ENCODE measurements around the gene ELFN1.

Gene ELFN1

GRCh38 chr7:1676550-1677078, 6.5 kb downstream of the ELFN1 start:
- Histone ChIP-seq H4K20me1 (ENCODE audit: low read depth, low read length) (no peaks in the 10 kb centered on the region), H3K36me3 (ENCODE audit: low read length) (no peaks in the 10 kb centered on the region), H3K4me2 (ENCODE audit: low read depth, low read length, poor library complexity, severe bottlenecking) (no peak overlapping the region), H3K27me3 (ENCODE audit: low read length) (no peaks in the 10 kb centered on the region), H3K9me2 (replicated peaks; ENCODE audit: insufficient read depth, low read length) (no peaks in the 10 kb centered on the region), H3K9me3 (ENCODE audit: insufficient read depth, low read length) (no peaks in the 10 kb centered on the region), H3K79me2 (ENCODE audit: insufficient read depth, low read length) (no peaks in the 10 kb centered on the region), H2AFZ (ENCODE audit: low read depth, low read length, severe bottlenecking) (no peak overlapping the region), H3F3A (ENCODE audit: insufficient read depth) (no peaks in the 10 kb centered on the region), H3K27ac (ENCODE audit: low read depth, low read length) (no peak overlapping the region), H3K4me3 (ENCODE audit: insufficient read depth, low read length, poor library complexity, severe bottlenecking) (no peak overlapping the region), H3K9ac (ENCODE audit: low read length) (no peak overlapping the region)
- TF ChIP-seq CTCF (IDR thresholded peaks at IDR 0.05; ENCODE audit: insufficient read depth, low read length, poor library complexity, severe bottlenecking) (no peak), EZH2phosphoT487 (conservative IDR thresholded peaks at IDR 0.05; ENCODE audit: low read length) (no peak)

- Histone ChIP-seq H3K36me3 (ENCODE audit: low read length) (no peaks in the 10 kb centered on the region), H4K20me1 (ENCODE audit: low read depth, low read length) (no peaks in the 10 kb centered on the region), H3K4me3 (ENCODE audit: insufficient read depth, low read length, poor library complexity, severe bottlenecking) (no peak overlapping the region), H3K79me2 (ENCODE audit: insufficient read depth, low read length) (no peaks in the 10 kb centered on the region), H3K4me2 (ENCODE audit: low read depth, low read length, poor library complexity, severe bottlenecking) (no peak overlapping the region), H3K27ac (ENCODE audit: low read depth, low read length) (no peak overlapping the region), H3K9me2 (replicated peaks; ENCODE audit: insufficient read depth, low read length) (no peaks in the 10 kb centered on the region), H3F3A (ENCODE audit: insufficient read depth) (no peaks in the 10 kb centered on the region), H2AFZ (ENCODE audit: low read depth, low read length, severe bottlenecking) (no peak overlapping the region), H3K9ac (ENCODE audit: low read length) (no peak overlapping the region), H3K27me3 (ENCODE audit: low read length) (no peaks in the 10 kb centered on the region), H3K9me3 (ENCODE audit: insufficient read depth, low read length) (peaks cover under 1% of the 10 kb centered on the region; the same call in 1 of the 2 replicates)
- TF ChIP-seq CTCF (IDR thresholded peaks at IDR 0.05; ENCODE audit: insufficient read depth, low read length, poor library complexity, severe bottlenecking) (no peak), EZH2phosphoT487 (conservative IDR thresholded peaks at IDR 0.05; ENCODE audit: low read length) (no peak)
Measured at GRCh38 chr7:1677206-1678080, 7.4 kb downstream of the ELFN1 start.

GRCh38 chr7:1678081-1678543, 8.0 kb downstream of the ELFN1 start:
- no peak for TF ChIP-seq EZH2phosphoT487 (conservative IDR thresholded peaks at IDR 0.05; ENCODE audit: low read length)

More at GRCh38 chr7:1678081-1678543, 8.0 kb downstream of the ELFN1 start:
- Histone ChIP-seq H3K36me3 (ENCODE audit: low read length) (no peaks in the 10 kb centered on the region), H3K9me2 (replicated peaks; ENCODE audit: insufficient read depth, low read length) (no peaks in the 10 kb centered on the region), H3K9ac (ENCODE audit: low read length) (no peak overlapping the region), H3K4me2 (ENCODE audit: low read depth, low read length, poor library complexity, severe bottlenecking) (no peak overlapping the region), H3K9me3 (ENCODE audit: insufficient read depth, low read length) (peaks cover 7% of the 10 kb centered on the region; the same call in 1 of the 2 replicates), H3F3A (ENCODE audit: insufficient read depth) (no peaks in the 10 kb centered on the region), H3K27ac (ENCODE audit: low read depth, low read length) (no peak overlapping the region), H2AFZ (ENCODE audit: low read depth, low read length, severe bottlenecking) (no peak overlapping the region), H3K79me2 (ENCODE audit: insufficient read depth, low read length) (no peaks in the 10 kb centered on the region), H4K20me1 (ENCODE audit: low read depth, low read length) (no peaks in the 10 kb centered on the region), H3K27me3 (ENCODE audit: low read length) (no peaks in the 10 kb centered on the region), H3K4me3 (ENCODE audit: insufficient read depth, low read length, poor library complexity, severe bottlenecking) (no peak overlapping the region)
